Fibroblast of gingiva (primary cell): ENCODE data around the gene SLC26A11.

ENCODE experiments used
- DNase-seq: peaks from one replicate; pipeline ENCODE4 v3.0.0-alpha.2; 2011; ENCODE audit warnings: low read depth

SLC26A11 gene

GRCh38 chr17:80220054-80220735, at the start of gene SLC26A11, which contains the start of gene SGSH:
Gene SLC26A11, plus strand, starts transcription at chr17:80220427. Its CDS starts 1,134 bp downstream, at chr17:80221561.
Gene SGSH, minus strand, starts transcription at chr17:80220333. Its CDS starts 20 bp downstream, at chr17:80220313.
- peak; percentile 58 for DNase-seq

DNA sequence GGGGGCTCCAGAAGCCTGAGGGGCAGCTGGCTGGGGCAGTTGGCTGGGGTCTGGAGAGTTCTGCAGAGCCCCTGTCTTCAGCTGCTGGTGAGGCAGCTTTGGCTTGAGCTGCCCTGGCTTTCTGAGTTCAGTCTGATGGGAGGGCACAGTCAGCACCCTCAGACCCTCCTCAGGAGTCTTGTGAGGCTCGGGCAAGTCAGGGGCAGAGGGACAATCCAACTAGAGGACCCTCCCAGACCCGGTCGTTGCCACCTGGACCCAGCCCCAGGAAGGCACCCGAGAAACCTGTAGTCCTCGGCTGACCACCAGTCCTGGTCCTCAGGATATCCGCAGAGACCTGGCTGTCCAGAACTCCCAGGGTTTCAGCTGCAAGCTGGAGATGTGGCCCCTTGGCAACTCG, 48.5 kb upstream of the SLC26A11 start:
- no peak for DNase-seq

- no peak for DNase-seq
Measured at GRCh38 chr17:80173126-80173525, 47.1 kb upstream of the SLC26A11 start.

GRCh38 chr17:80173916-80174315, 46.3 kb upstream of the SLC26A11 start:
- DNase-seq: no peak

DNA sequence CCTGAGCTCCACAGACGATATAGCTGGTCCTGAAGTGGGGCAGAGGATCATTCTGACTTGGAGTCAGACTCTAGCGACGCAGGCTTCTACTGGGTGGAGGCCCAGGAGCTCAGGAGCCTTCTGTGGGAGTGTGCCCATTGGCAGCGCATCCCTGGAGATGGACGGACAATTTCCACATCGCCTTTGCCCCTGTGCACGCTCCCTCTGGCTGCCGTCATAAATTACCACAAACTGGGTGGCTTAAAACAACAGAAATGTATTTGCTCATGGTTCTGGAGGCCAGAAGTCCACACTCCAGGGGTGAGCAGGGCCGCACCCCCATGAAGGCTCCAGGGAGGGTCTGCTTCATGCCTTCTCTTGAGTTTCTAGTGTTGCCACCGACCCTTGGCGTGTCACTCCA, 43.5 kb upstream of the SLC26A11 start:
- no peak for DNase-seq

DNA sequence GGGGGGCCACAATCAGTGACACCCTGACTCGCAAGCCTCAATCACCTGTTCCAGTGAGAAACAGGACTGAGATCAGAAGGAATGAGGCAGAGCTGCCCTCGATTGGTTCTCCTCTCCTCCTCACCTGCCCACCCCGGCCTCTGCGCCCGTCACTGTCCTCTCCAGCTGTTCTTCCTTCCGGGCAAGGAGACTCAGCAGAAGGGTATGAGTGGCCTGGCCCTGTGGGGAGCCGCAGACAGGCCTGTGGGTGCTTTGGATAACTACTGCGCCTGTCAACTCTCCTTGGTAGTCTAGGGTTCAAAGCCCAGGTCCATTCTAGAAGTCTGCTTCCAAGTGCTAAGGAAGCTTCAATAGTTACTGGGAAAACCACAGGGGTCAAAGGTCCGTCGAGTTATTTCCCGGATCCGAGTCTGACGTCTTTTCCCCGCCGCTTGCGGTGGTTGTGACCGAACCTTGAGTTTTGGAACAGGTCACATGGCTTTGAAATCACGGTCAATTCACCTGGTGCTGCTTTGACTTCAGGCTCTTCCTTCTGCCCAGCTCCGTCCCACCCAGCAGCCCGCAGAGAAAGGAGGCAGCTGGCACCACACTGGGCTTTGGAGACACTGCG, 42.1 kb upstream of the SLC26A11 start:
- no peak for DNase-seq

DNA sequence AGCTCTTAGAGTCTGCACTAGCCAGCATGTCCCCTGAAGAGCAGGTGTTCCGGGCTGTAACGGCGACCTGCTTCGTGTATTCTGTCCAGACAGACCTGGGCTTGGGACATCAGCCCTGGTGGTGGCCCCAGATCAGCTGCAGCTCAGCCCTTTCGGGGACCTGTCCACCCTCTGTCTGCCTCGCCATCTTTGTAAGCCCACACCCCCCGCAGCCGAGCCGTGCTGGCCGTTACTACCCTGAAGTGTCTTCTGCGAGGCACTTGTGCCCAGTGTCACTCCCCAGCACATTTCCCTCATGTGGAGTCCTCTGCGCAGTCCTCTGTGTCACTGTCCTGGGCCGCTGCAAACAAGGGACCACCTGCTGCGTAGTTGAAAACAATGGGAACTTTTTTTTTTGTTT, 40.0 kb upstream of the SLC26A11 start:
- DNase-seq: no peak

DNA sequence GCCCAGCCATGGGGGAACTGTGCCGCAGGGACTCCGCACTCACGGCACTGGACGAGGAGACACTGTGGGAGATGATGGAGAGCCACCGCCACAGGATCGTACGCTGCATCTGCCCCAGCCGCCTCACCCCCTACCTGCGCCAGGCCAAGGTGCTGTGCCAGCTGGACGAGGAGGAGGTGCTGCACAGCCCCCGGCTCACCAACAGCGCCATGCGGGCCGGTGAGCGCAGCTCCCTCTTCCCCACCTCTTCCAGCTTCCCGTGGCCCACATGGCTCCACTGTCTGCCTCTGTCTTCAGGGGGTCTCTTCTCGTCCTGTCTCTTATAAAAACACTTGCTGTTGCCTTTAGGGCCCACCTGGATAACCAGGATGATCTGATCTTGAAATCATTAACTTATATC, 38.8 kb upstream of the SLC26A11 start:
- DNase-seq: no peak

- no peak for DNase-seq
Measured at GRCh38 chr17:80182118-80182844, 37.9 kb upstream of the SLC26A11 start.

DNA sequence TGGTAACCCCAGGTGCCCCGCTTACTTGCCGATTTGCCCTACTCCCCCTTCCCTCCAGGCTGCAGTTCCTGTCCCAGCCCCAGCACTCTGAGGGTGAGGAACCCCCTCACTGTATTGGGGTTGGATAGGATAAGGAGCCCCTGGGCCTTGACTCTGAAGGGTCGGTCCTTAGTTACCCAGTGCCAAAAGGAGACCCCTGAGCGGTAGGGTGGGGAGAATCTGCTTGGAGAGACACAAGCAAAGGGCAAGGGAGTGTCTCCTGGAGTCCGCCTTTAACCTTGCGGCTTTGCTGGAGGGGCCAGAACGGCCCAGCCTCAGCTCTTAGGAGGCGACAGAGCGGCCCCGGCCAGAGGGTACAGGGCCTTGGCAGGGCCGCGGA, 37.4 kb upstream of the SLC26A11 start:
- DNase-seq: no peak

- no peak for DNase-seq
Measured at GRCh38 chr17:80183581-80184422, 36.4 kb upstream of the SLC26A11 start.

- DNase-seq: no peak
Measured at GRCh38 chr17:80184423-80184714, 35.9 kb upstream of the SLC26A11 start.

DNA sequence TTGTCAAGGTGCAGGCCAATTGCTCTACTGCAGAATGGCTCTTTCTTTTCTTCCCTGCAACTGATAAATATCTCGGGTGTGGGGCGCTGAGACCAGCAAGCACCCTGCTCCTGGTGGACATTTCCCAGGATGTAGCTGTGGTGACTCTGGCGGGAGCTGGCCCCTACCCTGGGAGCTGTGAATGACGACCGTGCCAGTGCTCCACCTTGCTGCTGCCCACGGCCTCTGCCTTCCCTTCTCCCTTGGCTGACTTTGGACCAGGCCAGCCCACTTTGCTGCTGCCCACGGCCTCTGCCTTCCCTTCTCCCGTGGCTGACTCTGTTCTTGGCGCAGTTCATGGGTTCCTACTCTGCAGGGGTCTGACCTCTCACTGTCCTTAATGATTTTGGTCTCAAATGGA, 34.3 kb upstream of the SLC26A11 start:
- no peak for DNase-seq

GRCh38 chr17:80187090-80187489, 33.1 kb upstream of the SLC26A11 start:
- DNase-seq: peak; percentile 45

DNA sequence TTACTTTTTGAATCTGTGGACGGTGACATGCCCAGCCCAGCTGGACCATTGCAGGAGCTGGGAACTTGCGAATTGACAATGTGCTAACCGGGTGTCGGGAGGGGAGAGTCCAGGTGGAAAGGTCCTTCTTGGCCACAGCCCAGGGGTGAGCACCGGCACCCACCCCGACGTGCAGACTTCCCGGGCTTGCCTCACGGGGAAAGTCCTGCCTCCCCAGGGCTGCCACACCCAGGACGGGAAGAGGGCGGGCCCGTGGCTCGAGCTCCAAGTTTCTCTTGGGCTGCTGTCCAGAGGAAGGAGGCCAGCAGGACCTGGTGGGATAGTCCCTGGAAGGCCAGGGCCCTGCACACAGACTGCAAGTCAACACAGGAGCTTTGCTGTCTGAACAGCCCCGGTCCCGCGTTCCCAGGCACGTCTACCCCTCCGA, 32.7 kb upstream of the SLC26A11 start:
- peak; percentile 17 for DNase-seq

DNA sequence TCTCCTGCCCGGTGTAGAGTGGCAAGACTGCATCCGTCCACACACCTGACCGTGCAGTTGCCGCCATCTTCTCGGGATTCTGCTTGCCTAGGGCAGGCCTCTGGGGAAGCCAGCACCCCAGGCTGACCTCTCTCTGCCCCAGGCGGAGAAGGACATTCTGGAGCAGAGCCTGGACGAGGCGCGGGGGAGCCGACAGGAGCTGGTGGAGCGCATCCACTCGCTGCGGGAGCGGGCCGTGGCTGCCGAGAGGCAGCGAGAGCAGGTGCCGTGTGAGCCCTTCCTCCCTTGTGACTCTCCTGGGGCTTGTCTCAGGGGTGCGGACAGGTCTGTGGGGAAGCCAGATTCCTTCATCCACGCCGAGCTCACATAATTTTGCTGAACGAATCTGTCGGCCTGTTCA, 30.6 kb upstream of the SLC26A11 start:
- no peak for DNase-seq

DNA sequence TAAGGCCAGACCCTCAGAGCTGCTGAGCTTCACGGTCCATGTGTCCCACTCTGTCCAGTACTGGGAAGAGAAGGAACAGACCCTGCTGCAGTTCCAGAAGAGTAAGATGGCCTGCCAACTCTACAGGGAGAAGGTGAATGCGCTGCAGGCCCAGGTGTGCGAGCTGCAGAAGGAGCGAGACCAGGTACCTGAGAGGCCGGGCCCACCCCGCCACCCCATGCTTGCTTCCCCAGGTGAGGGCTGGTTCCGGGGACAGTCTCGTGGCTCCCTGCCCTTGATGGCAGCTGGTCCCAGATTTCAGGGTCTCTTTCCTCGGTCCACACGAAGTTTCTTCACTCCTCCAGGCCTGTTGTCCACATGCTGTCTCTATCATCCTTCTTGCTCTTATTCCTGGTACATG, 29.5 kb upstream of the SLC26A11 start:
- DNase-seq: no peak

DNA sequence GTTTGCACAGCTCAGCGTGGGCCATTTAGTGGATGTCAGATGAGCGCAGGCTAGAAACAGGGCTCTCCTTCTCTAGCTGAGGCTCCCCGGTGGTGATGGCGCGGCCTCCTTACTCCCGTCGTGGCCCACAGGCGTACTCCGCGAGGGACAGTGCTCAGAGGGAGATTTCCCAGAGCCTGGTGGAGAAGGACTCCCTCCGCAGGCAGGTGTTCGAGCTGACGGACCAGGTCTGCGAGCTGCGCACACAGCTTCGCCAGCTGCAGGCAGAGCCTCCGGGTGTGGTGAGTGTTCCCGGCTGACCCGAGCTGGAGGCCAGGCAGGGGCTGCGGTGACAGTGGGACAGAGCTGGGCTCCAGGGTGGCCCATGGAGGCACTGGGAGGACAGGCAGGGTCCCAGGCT, 29.0 kb upstream of the SLC26A11 start:
- no peak for DNase-seq

DNA sequence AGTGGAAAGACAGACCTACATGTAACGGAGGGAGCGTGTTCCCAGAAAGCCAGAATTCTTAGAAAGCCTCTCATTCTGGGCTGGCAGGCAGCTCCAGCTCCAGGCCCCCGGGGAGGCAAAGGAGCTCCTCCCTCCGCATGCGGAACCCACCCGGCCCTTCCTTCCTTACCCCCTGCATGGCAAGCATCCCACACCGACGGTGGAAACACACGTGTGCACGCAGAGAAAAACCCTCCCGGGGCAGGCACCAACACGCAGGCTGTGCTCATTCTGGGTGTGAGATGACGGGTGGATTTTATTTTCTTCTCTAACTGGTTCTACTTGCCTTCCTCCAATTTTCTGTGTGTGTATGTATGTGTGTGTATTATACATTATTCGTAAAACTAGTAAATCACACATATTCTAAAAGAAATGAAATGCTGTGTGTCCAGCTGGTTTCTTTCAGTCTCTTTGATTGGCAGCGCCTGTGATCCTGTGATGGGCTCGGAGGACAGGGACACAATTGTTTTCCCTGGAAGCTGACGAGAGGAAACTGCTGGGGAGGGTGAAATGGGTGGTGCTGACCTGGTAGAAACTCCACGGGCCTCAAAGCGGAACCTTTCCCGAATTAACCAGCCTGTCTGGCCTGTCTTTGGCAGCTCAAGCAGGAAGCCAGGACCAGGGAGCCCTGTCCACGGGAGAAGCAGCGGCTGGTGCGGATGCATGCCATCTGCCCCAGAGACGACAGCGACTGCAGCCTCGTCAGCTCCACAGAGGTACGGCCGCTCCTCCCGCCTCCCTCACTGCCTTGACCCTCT, 28.2 kb upstream of the SLC26A11 start:
- DNase-seq: no peak

DNA sequence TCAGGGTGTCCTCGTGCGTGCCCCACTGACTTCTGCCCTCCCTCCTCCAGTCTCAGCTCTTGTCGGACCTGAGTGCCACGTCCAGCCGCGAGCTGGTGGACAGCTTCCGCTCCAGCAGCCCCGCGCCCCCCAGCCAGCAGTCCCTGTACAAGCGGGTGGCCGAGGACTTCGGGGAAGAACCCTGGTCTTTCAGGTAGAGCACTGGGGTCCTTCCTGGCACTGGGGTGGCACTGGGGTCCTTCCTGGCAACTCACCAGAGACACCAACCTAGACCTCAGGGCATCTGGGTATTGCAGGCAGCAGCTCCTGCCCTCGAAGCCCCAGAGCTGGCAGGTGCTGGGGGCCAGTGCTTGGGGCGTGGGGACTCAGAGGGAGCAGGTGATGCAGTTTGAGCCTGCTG, 25.1 kb upstream of the SLC26A11 start:
- DNase-seq: no peak

GRCh38 chr17:80195671-80196529, 24.3 kb upstream of the SLC26A11 start:
- DNase-seq: no peak
